Neural progenitor cell (in vitro differentiated cells): Measurements from ENCODE around the gene LZTS2. TPM values are rescaled to one million over a fixed set of nuclear protein-coding genes. Genes with fewer than 3 reads are reported as not detected.
"Not testable (repeated sequence)": the region's sequence is repeated elsewhere in the genome, so short reads cannot be mapped to it uniquely, and the experiment has no call there.

ENCODE experiments used
- DNase-seq: peaks from one replicate; pipeline ENCODE4 v3.0.0-alpha.2; 2016; ENCODE audit warnings: low spot score
- H2AFZ ChIP-seq: fragments of 200-600 bp; sonication (generic); replicated peaks from 2 replicates; pipeline ENCODE4 v1.6.1; 2016; ENCODE audit warnings: antibody characterized with exemption
- H3F3A ChIP-seq: fragments of 200-600 bp; sonication (generic); 2 replicates; pipeline ENCODE4 v1.6.1; 2016; ENCODE audit warnings: antibody characterized with exemption, low read depth
- H3K27ac ChIP-seq: fragments of 200-600 bp; sonication (generic); 2 replicates; pipeline ENCODE4 v1.5.1; 2016; ENCODE audit warnings: mild to moderate bottlenecking
- H3K27me3 ChIP-seq: fragments of 200-600 bp; sonication (generic); 2 replicates; pipeline ENCODE4 v1.6.1; 2016; ENCODE audit warnings: mild to moderate bottlenecking, moderate library complexity
- H3K36me3 ChIP-seq: fragments of 200-600 bp; sonication (generic); 2 replicates; pipeline ENCODE4 v1.5.1; 2016
- H3K4me1 ChIP-seq: fragments of 200-600 bp; sonication (generic); 2 replicates; pipeline ENCODE4 v1.6.1; 2016; ENCODE audit warnings: mixed run types
- H3K4me2 ChIP-seq: fragments of 200-600 bp; sonication (generic); 2 replicates; pipeline ENCODE4 v1.6.1; 2016
- H3K4me3 ChIP-seq: fragments of 200-600 bp; sonication (generic); 2 replicates; pipeline ENCODE4 v1.5.1; 2016
- H3K79me2 ChIP-seq: fragments of 200-600 bp; sonication (generic); 2 replicates; pipeline ENCODE4 v1.6.1; 2016; ENCODE audit warnings: low read depth
- H3K9ac ChIP-seq: fragments of 200-600 bp; sonication (generic); 2 replicates; pipeline ENCODE4 v1.6.1; 2016
- H3K9me3 ChIP-seq: fragments of 200-600 bp; sonication (generic); 2 replicates; pipeline ENCODE4 v1.5.1; 2016; ENCODE audit warnings: low read depth
- H4K20me1 ChIP-seq: fragments of 200-600 bp; sonication (generic); 2 replicates; pipeline ENCODE4 v1.6.1; 2016; ENCODE audit warnings: low read depth
- H3K27ac Mint-ChIP-seq: 3 replicates; pipeline ENCODE4 v1.8.0; 2021; ENCODE audit warnings: mixed read lengths
- H3K27me3 Mint-ChIP-seq: 2 replicates; pipeline ENCODE4 v1.8.0; 2022; ENCODE audit warnings: low read depth, mild to moderate bottlenecking, inconsistent platforms, moderate library complexity, mixed read lengths; ENCODE audit not compliant: insufficient read depth
- H3K36me3 Mint-ChIP-seq: 3 replicates; pipeline ENCODE4 v1.8.0; 2021; ENCODE audit warnings: mixed read lengths
- H3K4me1 Mint-ChIP-seq: 3 replicates; pipeline ENCODE4 v1.8.0; 2021; ENCODE audit warnings: mixed read lengths
- H3K4me3 Mint-ChIP-seq: 3 replicates; pipeline ENCODE4 v1.8.0; 2021; ENCODE audit warnings: mild to moderate bottlenecking, moderate library complexity, mixed read lengths
- H3K9me3 Mint-ChIP-seq: 3 replicates; pipeline ENCODE4 v1.8.0; 2020; ENCODE audit warnings: mixed read lengths
- EZH2 ChIP-seq: fragments of 200-600 bp; sonication (generic); IDR thresholded peaks from 2 replicates; pipeline ENCODE4 v1.6.1; 2017; ENCODE audit warnings: antibody characterized with exemption, mild to moderate bottlenecking, moderate library complexity
- EZH2phosphoT487 ChIP-seq: fragments of 200-600 bp; sonication (generic); IDR thresholded peaks from 2 replicates; pipeline ENCODE4 v1.6.1; 2017; ENCODE audit warnings: antibody characterized with exemption
- total RNA-seq: library from RNA; depleted of rRNA; stranded (reverse); fragments of >200 nt; gene quantifications from 2 replicates; pipeline ENCODE4 v1.2.3, GENCODE V29; 2015; ENCODE audit warnings: low replicate concordance
- TF ChIP-seq, protein P1 (sequence below): fragments of 200-600 bp; sonication (generic); IDR thresholded peaks from 2 replicates; pipeline ENCODE4 v1.5.1; 2017; ENCODE audit warnings: antibody characterized with exemption, mild to moderate bottlenecking

Gene LZTS2
- total RNA-seq, 1 donor from 2014 or later: 34.7 TPM

DNA sequence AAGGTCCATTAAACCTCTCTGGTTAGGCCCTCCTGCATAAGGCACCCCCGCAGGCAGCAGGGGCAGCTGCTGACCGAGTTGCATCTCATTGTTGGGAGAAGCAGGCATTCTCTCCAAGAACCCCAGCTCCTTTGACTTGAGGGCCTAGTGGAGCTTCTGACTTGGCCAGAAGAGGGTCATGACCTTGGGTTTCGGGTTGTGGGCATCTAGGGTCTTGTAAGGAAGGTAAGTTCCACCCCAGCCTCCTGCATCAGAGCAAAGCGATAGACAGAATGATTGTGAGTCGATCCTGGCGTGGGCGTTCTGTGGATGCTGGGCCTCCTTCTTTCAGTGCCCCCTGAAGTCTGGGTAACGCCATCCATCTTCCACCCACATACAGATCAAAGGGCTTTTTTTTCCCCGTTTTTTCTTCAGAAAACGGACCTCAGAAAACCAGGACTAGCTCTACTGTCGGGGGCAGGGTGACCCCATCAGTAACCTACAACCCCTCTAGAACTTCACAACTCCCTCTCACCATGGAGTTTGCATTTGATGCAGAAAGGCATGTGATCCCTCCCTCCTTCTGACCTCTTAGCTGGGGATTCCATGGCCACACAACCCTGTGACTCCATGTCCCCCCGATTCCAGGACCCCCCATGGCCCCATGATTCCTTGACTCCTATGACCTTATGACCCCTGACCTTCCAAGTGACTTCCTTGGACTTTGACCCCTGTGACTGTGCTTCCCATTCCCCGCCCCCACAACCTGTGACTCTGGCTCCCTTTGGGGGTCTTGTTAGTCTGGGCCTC, 27.3 kb upstream of the LZTS2 start:
- DNase-seq: no peak
- Mint-ChIP-seq H3K27me3 (peaks cover 14% of the 10 kb centered on the region), H3K4me3 (peak overlapping the region; percentile 53), H3K9me3 (no peaks in the 10 kb centered on the region), H3K4me1 (peaks cover 31% of the 10 kb centered on the region), H3K36me3 (no peaks in the 10 kb centered on the region), H3K27ac (no peak overlapping the region)
- Histone ChIP-seq H3K9ac (no peak overlapping the region), H4K20me1 (peaks cover 4% of the 10 kb centered on the region), H3K4me3 (no peak overlapping the region), H3K9me3 (no peaks in the 10 kb centered on the region), H3K36me3 (no peaks in the 10 kb centered on the region), H3K4me1 (peaks cover 13% of the 10 kb centered on the region), H2AFZ (no peak overlapping the region), H3K27me3 (peaks cover 20% of the 10 kb centered on the region), H3K79me2 (no peaks in the 10 kb centered on the region), H3F3A (peaks cover 33% of the 10 kb centered on the region), H3K4me2 (peak overlapping the region; percentile 27), H3K27ac (no peak overlapping the region)
- no peak for TF ChIP-seq EZH2phosphoT487
- TF ChIP-seq, protein P1, sequence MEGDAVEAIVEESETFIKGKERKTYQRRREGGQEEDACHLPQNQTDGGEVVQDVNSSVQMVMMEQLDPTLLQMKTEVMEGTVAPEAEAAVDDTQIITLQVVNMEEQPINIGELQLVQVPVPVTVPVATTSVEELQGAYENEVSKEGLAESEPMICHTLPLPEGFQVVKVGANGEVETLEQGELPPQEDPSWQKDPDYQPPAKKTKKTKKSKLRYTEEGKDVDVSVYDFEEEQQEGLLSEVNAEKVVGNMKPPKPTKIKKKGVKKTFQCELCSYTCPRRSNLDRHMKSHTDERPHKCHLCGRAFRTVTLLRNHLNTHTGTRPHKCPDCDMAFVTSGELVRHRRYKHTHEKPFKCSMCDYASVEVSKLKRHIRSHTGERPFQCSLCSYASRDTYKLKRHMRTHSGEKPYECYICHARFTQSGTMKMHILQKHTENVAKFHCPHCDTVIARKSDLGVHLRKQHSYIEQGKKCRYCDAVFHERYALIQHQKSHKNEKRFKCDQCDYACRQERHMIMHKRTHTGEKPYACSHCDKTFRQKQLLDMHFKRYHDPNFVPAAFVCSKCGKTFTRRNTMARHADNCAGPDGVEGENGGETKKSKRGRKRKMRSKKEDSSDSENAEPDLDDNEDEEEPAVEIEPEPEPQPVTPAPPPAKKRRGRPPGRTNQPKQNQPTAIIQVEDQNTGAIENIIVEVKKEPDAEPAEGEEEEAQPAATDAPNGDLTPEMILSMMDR: no peak
- TF ChIP-seq EZH2: no peak

DNA sequence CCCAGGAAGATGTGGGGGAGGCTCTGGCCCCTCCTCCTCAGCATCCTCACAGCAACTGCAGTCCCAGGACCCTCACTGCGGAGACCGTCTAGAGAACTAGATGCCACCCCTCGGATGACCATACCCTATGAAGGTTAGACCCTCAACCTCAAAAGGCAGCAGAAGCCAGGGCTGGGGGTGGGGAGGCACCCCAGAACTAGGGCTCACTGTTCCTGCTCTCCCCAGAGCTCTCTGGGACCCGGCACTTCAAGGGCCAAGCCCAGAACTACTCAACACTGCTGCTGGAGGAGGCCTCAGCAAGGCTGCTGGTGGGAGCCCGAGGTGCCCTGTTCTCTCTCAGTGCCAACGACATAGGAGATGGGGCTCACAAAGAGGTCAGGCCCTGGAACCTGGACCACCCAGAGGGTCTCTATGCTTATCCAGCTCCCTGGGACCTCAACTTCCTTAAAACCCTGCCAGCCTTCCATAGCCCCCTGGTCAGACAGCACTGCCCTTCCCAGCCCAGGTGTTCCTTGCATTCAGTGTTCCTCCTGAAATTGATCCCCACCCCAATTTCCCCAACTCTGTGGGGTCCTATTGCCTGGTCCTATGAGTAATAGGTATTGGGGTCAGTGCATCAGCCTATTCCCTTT, 26.6 kb upstream of the LZTS2 start:
- H3K4me1 Mint-ChIP-seq: peaks cover 31% of the 10 kb centered on the region
- H3K4me3 Mint-ChIP-seq: peak overlapping the region; percentile 53
- DNase-seq: no peak

DNA sequence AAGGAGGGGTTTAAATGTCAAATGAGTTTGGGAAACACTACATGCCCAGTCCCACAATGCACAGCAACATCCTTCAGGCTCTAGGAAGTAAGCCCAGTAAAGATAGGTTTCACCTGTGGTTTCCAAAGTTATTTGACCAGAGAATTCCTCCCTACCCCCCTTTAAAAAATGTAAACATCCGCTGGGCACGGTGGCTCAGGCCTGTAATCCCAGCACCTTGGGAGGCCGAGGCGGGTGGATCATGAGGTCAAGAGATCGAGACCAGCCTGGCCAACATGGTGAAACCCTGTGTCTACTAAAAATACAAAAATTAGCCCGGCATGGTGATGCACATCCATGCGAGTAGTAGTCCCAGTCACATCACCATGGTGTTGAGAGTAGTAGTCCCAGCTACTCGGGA, 24.2 kb upstream of the LZTS2 start:
- H3K4me1 ChIP-seq: peaks cover 13% of the 10 kb centered on the region
- not testable (repeated sequence) for H3K27me3 ChIP-seq, H3K36me3 Mint-ChIP-seq, H3K9me3 Mint-ChIP-seq, DNase-seq, H3K9ac ChIP-seq, H3K4me3 Mint-ChIP-seq, H4K20me1 ChIP-seq, H3K27ac Mint-ChIP-seq, H3K4me3 ChIP-seq, H3K79me2 ChIP-seq, H3K27ac ChIP-seq, H3K9me3 ChIP-seq, H2AFZ ChIP-seq, H3K4me2 ChIP-seq, H3K36me3 ChIP-seq
- H3F3A ChIP-seq: peaks cover 11% of the 10 kb centered on the region
- H3K27me3 Mint-ChIP-seq: peaks cover 14% of the 10 kb centered on the region
- H3K4me1 Mint-ChIP-seq: peaks cover 23% of the 10 kb centered on the region

More for the DNA sequence above, 26.6 kb upstream of the LZTS2 start:
- H3K36me3 Mint-ChIP-seq: no peaks in the 10 kb centered on the region
- H3K27ac ChIP-seq: no peak overlapping the region
- H3K27ac Mint-ChIP-seq: no peak overlapping the region
- H3K36me3 ChIP-seq: no peaks in the 10 kb centered on the region
- peaks cover 14% of the 10 kb centered on the region for H3K27me3 Mint-ChIP-seq
- no peaks in the 10 kb centered on the region for H3K9me3 ChIP-seq
- H3F3A ChIP-seq: peaks cover 31% of the 10 kb centered on the region
- H4K20me1 ChIP-seq: peaks cover 4% of the 10 kb centered on the region
- TF ChIP-seq EZH2phosphoT487: no peak
- TF ChIP-seq, protein P1: no peak
- TF ChIP-seq EZH2: no peak
- H3K9ac ChIP-seq: no peak overlapping the region
- H3K4me1 ChIP-seq: peaks cover 13% of the 10 kb centered on the region
- no peak overlapping the region for H3K4me3 ChIP-seq
- no peaks in the 10 kb centered on the region for H3K79me2 ChIP-seq
- no peak overlapping the region for H2AFZ ChIP-seq
- H3K27me3 ChIP-seq: peaks cover 19% of the 10 kb centered on the region
- H3K9me3 Mint-ChIP-seq: no peaks in the 10 kb centered on the region
- no peak overlapping the region for H3K4me2 ChIP-seq

DNA sequence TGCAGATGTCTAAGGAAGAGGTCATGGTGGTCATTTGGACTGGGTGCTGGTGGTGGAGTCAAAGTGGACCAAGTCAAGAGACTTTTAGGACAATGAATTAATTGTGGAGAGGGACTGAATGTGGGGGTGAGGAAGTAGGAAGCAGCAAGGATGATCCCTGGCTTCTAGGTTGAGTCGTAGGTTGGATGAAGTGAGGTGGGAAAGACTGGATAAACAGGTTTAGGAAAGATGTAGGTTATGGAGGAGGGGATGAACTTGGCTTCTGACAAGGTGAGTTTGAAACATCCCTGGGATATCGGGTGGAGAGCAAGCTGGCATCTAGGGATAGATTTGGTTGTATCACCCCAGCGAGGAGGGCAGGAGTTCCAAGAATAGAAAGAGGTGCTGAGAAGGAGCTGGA, 22.7 kb upstream of the LZTS2 start:
- no peak for DNase-seq
- Histone ChIP-seq H3K9ac (no peak overlapping the region), H3K36me3 (no peaks in the 10 kb centered on the region), H3K4me3 (no peak overlapping the region), H3F3A (no peaks in the 10 kb centered on the region), H3K79me2 (no peaks in the 10 kb centered on the region), H3K9me3 (no peaks in the 10 kb centered on the region), H3K4me2 (no peak overlapping the region), H3K4me1 (peaks cover 4% of the 10 kb centered on the region), H3K27ac (no peak overlapping the region), H3K27me3 (no peaks in the 10 kb centered on the region), H2AFZ (no peak overlapping the region), H4K20me1 (no peaks in the 10 kb centered on the region)
- H3K27ac Mint-ChIP-seq: no peak overlapping the region
- H3K9me3 Mint-ChIP-seq: no peaks in the 10 kb centered on the region
- TF ChIP-seq, protein P1: no peak
- TF ChIP-seq EZH2 (no peak), EZH2phosphoT487 (no peak)
- H3K4me1 Mint-ChIP-seq: peaks cover 8% of the 10 kb centered on the region
- H3K36me3 Mint-ChIP-seq: peaks cover 8% of the 10 kb centered on the region
- H3K27me3 Mint-ChIP-seq: peaks cover 12% of the 10 kb centered on the region
- H3K4me3 Mint-ChIP-seq: no peak overlapping the region
